HG03045 (cell line): ENCODE measurements around the gene MEI1.
A peak's percentile ranks its signal among the peaks of the same experiment; 100 is the strongest.
"Not testable (repeated sequence)": the region's sequence is repeated elsewhere in the genome, so short reads cannot be mapped to it uniquely, and the experiment has no call there.

Source experiments
- ATAC-seq: cut with Tn5 transposase; IDR thresholded peaks from one replicate; pipeline ENCODE4 v1.9.1; 2021; ENCODE audit warnings: mild to moderate bottlenecking, moderate library complexity; ENCODE audit not compliant: unreplicated experiment

Gene MEI1

DNA sequence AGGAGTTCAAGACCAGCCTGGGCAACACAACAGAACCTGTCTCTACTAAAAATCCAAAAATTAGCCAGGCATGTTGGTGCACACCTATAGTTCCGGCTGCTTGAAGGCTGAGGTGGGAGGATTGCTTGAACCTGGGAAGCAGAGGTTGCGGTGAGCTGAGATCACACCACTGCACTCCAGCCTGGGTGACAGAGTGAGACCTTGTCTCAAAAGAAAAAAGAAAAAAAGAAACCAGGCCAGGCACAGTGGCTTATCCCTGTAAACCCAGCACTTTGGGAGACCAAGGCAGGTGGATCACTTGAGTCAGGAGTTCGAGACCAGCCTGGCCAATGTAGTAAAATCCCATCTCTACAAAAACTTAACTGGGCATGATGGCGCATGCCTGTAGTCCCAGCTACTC, 33.9 kb downstream of the MEI1 start:
- ATAC-seq: not testable (repeated sequence)

DNA sequence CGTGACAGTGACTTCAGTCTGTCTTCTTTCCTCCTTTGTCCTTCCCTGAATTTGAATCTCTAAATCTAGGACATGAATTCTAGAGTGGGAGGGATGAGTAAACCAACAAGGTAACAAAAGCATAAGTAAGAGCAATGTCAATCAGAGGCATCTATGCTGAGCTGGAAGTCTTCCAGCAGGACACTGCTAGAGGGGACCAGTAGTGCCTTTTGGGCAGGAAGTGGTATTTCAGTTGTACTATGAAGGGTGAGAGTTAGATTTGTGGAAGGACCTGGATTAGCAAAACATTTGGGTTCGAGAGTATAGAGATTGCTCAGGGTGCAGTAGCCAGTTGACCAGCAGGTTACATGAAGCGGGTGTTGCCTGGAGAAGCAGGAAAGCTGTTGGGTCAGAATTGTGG, 40.3 kb downstream of the MEI1 start:
- no peak for ATAC-seq

DNA sequence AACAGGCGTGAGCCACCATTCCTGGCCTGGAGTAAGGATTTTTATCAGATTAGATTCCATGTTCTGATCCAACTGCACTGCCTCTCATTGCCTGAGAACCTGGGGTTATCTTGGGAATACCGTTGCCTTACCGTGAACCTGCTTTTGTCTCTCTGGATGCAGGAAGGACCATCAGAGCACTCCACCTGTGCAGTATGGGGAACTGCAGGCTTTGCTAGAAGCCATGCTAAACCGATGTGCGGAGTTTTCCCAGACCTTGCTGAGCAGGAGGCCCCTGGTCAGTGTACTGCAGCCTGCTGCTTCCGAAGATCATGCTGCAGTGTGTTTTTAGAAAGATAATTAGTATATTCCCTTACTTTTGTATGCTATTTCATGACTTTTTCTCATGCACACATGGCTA, 43.6 kb downstream of the MEI1 start:
- no peak for ATAC-seq

DNA sequence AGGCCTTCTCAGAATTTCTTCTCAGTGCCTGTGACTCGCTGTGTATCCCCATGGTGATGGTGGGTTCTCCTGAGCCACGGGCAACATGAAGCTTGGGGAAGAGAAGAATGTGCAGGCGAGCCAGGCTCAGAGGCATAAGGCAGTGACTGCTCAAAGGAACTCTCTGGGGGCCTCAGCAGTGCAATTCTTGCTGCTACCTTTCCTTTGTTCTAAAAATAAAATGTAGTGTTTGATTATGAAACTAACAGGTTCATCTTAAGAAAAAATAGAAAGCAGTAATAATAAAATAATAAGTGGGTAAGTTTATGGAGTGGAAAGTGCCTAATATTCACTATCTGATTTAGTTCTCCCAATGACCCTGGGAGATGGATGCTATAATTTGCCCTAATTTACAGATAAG, 46.7 kb downstream of the MEI1 start:
- no peak for ATAC-seq

DNA sequence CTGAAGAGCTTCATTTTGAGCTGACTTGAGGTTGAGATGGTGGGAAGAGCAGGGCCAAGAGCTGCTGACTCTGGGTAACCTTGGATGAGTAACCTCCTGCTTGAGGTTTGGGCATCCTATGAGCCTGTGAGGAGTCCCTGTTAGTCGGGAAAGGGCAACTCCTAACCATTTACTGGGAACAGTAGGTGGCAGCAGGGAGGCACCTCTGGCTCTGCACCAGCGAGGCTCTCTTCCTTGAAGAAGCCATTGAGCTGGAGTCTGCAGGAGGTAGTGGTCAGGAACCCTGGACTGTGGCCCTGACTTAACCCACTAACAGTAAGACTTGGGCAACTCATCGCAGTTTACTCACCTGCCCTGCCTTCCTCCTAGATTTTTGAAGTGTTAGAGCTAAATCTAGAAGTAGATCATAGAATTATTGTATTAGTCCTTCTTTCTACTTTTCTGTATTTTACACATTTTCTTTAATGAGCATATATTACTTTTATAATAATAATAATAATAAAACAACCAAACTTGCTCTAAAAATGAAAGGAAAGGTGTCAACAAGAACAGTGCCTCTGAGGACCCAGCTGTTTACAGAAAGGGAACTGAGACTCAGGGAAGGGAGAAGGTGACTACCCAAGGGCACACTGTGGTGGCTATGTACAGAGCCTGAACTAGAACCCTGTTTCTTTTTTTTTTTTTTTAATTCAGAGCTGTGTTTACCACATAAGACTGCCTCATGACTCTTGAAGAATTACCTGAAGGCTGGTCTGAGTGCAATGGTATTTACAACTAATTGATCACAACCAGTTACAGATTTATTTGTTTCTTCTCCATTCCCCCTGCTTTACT, 47.5 kb downstream of the MEI1 start:
- ATAC-seq: peak; percentile 53

DNA sequence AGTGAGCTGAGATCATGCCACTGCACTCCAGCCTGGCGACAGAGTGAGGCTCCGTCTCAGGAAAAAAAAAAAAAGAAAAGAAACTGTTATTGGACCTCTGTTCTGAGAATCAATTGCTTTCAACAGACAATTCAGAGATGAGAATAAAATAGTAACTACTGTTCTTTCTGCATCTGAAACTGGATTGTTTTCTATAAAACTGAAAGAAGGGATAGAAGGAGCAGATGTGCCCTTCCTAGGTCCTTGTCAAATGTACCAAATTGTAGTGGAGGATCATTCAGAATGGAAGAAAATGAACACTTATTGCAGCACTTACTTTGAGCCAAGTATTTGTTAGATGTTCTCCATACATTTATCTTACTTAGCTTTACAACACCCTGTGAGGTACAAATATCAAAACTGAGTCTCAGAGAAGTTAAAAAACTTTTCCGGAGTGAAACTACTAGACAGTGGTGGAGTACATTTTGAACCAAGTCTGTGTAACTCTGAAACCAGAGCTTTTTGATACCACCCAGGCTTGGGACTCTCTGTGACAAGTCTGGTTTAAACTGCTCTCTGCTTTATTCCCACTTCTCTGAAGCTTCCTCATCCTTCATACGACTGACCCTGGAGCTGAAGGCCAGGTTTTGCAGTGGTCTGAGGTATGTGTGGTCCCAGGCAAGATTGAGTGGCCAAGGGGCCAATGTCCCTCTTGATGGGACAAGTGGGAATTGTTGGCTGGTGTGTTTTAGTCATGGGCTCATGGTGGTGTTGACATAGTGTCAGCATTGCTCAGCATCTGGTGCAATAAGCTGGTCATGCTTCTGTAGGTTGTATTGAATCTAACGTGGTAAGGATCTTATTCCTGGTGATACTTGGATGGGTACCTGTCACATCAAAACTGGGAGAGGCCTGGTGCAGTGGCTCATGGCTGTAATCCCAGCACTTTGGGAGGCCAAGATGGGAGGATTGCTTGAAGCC, 53.0 kb downstream of the MEI1 start:
- ATAC-seq: no peak

DNA sequence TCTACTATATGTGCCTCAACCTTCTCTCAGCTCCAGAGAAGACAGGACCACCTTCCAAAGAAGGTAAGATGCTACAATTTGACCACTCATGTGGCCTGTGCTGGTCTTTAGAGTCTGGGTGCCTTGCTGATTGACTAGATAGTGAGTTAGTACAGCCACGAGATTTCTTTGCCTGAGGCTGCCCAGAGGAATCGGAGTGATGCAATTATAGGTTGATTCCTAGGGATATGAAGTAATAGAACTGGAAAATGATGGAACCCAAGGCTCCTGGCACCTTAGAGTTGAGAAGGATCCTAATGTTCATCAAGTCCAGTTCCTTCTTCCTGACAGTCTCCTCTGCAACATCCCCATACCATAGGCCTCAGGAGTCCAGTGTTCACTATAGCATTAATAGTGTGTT, 54.7 kb downstream of the MEI1 start:
- no peak for ATAC-seq

DNA sequence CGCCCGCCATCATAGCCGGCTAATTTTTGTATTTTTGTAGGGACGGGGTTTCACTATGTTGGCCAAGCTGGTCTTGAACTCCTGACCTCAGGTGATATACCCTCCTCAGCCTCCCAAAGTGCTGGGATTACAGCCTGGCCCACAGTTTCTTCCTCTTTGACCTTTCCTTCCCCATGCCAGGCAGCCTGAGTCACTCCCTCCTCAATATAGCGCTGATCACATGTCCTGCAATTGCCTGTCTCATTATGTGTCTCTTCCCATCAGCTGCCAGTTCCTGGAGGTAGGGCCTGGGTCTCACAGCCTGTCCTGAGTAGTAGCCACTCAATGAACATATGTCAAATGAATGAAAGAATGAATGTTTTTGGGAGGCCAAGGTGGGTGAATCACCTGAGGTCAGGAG, 58.2 kb downstream of the MEI1 start:
- ATAC-seq: no peak

DNA sequence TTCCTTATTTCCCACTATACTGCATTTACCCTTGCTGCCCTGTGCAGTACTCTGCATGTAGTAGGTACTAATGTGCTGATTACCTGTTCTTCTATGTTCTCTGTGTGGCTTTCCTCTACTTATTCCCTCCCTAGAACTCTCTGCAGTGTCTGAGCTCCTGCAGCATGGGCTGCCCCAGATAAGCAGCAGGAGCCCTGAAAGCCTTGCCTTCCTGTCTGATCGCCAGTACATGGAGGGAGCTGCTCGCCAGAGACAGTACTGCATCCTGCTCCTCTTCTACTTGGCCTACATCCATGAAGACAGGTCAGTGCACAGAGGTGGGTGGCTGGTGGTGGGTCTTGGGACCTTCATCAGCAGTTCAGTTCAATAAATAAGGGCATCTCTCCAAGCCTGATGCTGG, 58.9 kb downstream of the MEI1 start:
- no peak for ATAC-seq

DNA sequence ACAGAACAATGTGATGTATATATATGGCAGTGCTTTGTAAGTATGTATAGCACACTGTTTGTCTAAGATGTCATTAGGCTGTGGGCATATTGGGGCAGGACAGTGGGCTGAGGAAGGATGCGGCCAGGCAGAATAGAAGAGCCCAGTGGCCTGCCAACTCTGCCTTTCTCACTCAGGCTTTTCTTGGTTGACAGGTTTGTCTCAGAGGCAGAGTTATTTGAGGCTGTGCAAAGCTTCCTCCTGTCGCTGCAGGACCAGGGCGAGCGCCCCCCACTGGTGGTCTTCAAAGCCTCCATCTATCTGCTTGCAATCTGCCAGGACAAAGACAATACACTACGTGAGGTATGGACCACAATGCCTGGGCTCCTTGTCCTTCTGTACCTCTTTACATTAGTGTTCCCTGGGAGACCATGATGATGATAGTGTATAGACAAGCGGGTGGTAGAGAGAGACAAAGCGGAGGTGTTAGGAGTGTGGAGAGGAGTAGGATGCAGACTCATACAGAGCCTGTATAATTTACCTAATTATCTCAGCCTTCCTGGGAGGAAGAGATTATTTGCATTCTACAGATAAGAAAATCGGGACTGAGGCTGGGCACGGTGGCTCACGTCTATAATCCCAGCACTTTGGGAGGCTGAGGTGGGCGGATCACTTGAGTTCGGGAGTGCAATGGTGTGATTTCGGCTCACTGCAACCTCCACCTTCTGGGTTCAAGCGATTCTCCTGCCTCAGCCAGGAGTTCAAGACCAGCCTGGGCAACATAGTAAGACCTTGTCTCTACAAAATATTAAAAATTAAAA, 63.9 kb downstream of the MEI1 start:
- ATAC-seq: no peak

DNA sequence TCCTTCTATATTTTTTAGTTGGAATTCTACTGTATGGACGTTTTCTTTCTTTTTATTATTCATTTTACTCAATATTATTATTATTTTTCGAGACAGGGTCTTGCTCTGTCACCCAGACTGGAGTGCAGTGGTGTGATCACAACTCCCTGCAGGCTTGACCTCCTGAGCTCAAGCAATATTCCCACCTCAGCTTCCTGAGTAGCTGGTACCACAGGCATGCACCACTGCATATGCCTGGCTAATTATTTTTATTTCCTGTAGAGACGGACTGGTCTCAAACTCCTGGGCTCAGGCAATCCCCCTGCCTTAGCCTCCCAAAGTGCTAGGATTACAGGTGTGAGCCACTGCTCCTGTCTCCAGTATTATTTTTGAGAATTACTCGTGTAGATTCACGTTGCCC, 67.2 kb downstream of the MEI1 start:
- no peak for ATAC-seq

DNA sequence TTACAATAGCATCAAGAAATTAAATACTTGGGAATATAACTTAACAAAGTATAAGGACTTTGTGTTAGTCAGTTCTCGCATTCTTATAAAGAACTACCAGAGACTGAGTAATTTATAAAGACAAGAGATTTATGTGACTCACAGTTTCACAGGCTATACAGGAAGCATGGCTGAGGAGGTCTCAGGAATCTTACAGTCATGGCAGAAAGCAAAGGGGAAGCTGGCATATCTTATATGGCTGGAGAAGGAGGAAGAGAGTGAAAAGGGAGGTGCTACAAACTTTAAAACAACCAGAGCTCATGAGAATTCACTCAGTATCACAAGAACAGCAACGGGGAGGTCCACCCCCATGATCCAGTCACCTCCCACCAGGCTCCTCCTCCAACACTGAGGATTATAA, 69.1 kb downstream of the MEI1 start:
- no peak for ATAC-seq

DNA sequence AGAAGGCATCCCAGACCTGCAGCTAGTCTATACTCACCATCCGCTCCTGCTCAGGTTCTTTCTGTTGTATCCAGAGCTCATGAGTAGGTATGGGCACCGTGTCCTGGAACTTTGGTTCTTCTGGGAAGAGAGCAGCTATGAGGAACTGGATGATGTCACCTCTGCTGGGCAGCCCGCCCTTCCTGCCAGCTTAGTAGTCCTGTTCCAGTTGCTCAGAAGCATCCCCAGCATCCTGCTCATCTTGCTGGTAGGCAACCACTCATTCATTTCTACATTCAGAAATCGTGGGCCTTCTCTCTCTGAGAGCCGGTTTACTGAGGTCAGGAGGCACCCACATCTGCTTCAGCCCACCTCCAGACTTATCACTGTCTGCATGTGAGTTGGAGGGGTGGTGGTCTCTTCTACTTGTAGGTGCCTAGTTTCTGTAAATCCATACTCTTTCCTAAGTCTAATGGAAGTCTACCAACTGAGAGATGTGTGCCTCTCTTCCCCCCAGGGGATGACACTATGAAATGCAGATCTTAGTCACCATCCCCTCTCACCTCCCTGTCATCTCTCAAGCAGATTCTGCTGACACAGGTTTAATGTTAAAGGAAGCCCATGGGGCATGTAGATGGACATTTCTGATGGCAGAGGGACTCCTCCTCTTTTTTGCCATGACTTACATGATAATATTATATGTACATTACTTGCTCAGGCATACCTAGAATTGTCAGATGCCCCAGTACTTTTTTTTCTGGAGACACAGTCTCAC, 71.6 kb downstream of the MEI1 start:
- no peak for ATAC-seq

DNA sequence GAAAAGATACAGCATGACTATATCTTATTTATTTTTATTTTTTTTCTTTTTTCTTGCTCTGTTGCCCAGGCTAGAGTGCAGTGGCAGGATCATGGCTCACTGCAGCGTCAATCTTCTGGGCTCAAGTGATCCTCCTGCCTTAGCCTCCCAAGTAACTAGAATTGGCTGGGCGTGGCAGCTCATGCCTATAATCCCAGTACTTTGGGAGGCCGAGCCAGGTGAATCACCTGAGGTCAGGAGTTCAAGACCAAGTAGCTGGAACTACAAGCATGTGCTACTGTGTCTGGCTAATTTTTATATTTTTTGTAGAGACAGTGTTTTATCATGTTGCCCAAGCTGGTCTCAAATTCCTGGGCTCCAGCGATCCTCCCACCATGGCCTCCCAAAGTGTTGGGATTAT, 72.9 kb downstream of the MEI1 start:
- ATAC-seq: no peak

DNA sequence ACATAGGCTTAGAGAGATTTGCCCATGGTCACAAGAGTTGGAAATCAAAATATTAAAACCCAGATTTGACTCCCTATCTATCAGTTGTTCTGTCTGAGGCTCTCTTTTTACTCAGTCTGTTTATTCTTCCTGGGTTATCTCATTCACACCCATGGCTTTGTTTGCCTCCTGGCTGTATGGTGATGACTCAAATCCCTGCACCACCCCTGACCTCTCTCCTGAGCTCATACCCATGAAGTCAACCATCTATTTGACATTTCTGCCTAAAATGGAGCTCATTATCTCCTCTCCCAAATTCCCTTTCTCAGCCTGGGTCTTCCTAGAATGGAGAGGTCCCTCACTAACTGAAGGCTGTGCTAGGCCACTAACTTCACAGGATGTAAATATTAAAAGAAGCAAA, 73.3 kb downstream of the MEI1 start:
- no peak for ATAC-seq

DNA sequence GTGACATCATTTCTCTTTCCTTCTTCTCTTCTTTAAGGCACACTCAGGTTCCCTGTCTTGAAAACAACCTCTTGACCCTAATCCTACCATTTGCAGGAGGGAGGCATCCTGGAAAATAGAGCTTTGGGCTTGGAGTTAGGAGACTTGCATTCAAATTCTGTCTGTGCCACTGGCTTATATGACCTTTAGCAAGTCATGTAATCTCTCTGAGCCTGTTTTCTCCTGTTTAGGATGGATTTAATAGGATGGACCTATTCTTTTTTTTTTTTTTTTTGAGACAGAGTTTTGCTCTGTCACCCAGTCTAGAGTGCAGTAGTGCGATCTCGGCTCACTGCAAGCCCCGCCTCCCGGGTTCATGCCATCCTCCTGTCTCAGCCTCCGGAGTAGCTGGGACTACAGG, 76.0 kb downstream of the MEI1 start:
- ATAC-seq: no peak

DNA sequence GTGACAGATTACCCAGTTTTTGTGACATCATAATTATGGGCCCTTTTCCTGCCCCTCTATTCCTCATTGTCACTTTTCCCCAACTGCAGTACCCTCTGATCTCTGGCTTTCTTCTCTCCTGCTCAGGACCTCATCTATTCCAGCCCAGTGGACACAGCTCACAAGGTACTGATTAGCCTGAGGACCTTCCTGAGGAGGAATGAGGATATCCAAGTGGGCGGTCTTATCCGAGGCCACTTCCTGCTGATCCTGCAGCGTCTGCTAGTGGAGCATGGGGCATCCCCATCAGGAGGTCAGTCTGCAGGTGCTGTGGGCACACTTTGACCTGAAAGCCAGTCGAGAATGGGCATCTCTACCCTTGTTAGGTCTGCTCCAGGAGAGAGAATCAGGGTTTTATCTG, 76.7 kb downstream of the MEI1 start:
- no peak for ATAC-seq

DNA sequence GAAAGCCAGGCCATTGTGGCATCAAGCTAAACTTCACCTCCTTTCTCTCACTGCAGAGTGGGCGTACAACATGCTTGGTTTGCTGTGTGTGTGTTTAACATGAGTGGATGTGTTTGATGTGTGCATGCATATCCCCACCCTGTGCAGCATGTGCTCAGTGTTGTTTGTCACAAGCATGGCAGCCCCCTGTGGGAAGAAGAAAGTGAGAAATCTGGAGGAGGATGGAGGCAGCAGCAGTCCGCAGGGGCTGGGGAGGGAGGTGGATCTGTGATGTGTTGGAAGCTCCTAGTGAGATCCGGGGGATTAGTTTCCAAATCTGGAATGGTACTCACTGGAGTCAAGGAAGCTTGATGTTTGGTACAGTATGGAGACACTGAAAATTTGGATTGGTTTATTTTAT, 77.1 kb downstream of the MEI1 start:
- ATAC-seq: no peak

DNA sequence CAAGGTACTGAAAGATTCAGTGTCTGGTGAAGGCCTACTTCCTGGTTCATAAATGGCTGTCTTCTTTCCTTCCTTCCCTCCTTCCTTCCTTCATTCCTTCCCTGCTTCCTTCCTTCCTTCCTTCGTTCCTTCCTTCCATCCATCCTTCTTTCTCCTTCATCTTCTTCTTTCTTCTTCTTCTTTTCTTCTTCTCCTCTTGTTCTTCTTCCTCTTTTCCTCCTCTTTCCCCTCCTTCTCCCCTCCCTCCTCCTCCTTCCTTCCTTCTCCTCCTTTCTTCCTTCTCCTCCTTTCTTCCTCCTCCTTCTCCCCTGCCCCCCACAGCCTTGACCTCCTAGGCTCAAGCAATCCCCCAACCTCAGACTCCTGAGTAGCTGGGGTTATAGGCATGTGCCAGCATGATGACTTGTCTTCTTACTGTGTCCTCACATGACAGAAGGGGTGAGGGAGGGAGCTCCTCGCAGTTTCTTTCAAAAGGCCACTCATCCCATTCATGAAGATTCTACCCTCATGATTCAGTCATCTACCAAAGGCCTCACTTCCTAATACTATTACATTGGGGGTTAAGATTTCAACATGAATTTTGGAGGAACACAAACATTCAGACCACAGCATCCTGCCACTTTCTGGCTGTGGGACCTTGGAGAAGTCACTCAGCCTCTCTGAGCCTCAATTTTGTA, 78.6 kb downstream of the MEI1 start:
- ATAC-seq: no peak

DNA sequence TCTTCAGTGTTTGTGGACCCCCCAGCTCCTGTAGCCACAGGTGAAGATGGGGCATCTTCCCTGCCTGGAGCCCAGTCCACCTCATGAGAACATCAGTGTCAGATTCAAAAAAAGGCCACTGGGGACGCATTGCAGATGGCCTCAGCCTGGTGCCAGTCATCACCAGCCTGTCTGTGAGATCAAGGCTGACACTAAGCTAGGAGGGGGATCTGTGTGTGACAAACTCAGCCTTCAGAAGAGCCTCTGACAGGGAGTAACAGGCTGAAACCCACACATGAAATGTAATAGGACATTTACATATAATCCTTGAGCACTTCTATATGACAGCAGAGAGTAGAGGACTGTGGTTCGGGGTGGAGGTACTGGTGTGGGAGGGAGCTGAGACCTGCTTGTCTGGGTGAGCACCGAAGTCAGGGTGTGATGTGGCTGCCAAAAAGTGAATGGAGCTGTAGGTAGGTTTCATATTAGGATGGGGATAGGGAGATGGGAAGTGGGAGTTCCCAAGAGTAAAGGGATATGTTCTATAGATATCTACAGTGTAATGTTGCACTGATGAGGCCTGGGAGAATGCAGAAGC, 80.7 kb downstream of the MEI1 start:
- ATAC-seq: no peak
